Epithelial cell of proximal tubule (primary cell): ENCODE measurements around the gene SLC39A10. TPM values are rescaled to one million over a fixed set of nuclear protein-coding genes. Genes with fewer than 3 reads are reported as not detected.

Experiments
- DNase-seq: peaks from one replicate; pipeline ENCODE4 v3.0.0-alpha.2; 2011; ENCODE audit warnings: low read depth
- H3K4me3 ChIP-seq: 2 replicates; pipeline ENCODE4 v1.5.1; 2011; ENCODE audit warnings: low read depth, mild to moderate bottlenecking, low read length
- CTCF ChIP-seq: conservative IDR thresholded peaks from 2 replicates; pipeline ENCODE4 v1.5.1; 2012; ENCODE audit warnings: low read depth, mild to moderate bottlenecking, low read length
- total RNA-seq: library from RNA; depleted of rRNA; stranded (reverse); fragments of >200 nt; gene quantifications from 2 replicates; pipeline ENCODE4 v1.2.3, GENCODE V29; 2015

The SLC39A10 gene
- total RNA-seq, 1 donor from 2014 or later, result 63.7 TPM

GRCh38 chr2:195671563-195671962, 14.5 kb downstream of the SLC39A10 start:
- no peak for TF ChIP-seq CTCF
- H3K4me3 ChIP-seq, result no peak overlapping the region
- DNase-seq, result no peak

- TF ChIP-seq CTCF, result peak; percentile 42
- no peak overlapping the region for H3K4me3 ChIP-seq
- DNase-seq, result no peak
Measured at GRCh38 chr2:195672674-195673073, 15.6 kb downstream of the SLC39A10 start.

GRCh38 chr2:195674491-195675221, 17.6 kb downstream of the SLC39A10 start:
- TF ChIP-seq CTCF, result no peak
- H3K4me3 ChIP-seq, result no peak overlapping the region
- DNase-seq, result no peak

- TF ChIP-seq CTCF, result no peak
- no peak for DNase-seq
- no peak overlapping the region for H3K4me3 ChIP-seq
Measured at GRCh38 chr2:195675783-195676427, 18.9 kb downstream of the SLC39A10 start.

- no peak for TF ChIP-seq CTCF
- no peak for DNase-seq
- no peak overlapping the region for H3K4me3 ChIP-seq
Measured at GRCh38 chr2:195677290-195677689, 20.3 kb downstream of the SLC39A10 start.

- no peak for DNase-seq
- H3K4me3 ChIP-seq, result no peak overlapping the region
- no peak for TF ChIP-seq CTCF
Measured at GRCh38 chr2:195677884-195678283, 20.9 kb downstream of the SLC39A10 start.

- no peak for DNase-seq
- no peak for TF ChIP-seq CTCF
- no peak overlapping the region for H3K4me3 ChIP-seq
Measured at GRCh38 chr2:195682077-195682476, 25.1 kb downstream of the SLC39A10 start.
